Measurements from ENCODE around the gene BUB1. TPM values are rescaled to one million over a fixed set of nuclear protein-coding genes. Genes with fewer than 3 reads are reported as not detected.

Gene BUB1
- total RNA-seq, 1 donor from 2014 or later = 0.66 TPM

GRCh38 chr2:110670826-110671225 is 7.0 kb downstream of the BUB1 start:
- no peaks in the 10 kb centered on the region for H3K27me3 ChIP-seq (ENCODE audit: low read depth)
- H3K4me3 ChIP-seq = no peak overlapping the region
- peaks cover 11% of the 10 kb centered on the region for H3K4me1 ChIP-seq
- intact Hi-C loops (cut with micrococcal nuclease) = no loop called here
- DNase-seq = no peak
- TF ChIP-seq CTCF (IDR thresholded peaks at IDR 0.05; ENCODE audit: borderline replicate concordance) = no peak
- H3K27ac ChIP-seq (replicated peaks) = no peak overlapping the region
- no peaks in the 10 kb centered on the region for H3K9me3 ChIP-seq (replicated peaks)
- H3K36me3 ChIP-seq = no peaks in the 10 kb centered on the region

- intact Hi-C loops (cut with micrococcal nuclease) = no loop called here
- no peaks in the 10 kb centered on the region for H3K36me3 ChIP-seq
- no peak for TF ChIP-seq CTCF (IDR thresholded peaks at IDR 0.05; ENCODE audit: borderline replicate concordance)
These were observed 8.8 kb downstream of the BUB1 start for GRCh38 chr2:110669079-110669478.

GRCh38 chr2:110667071-110667470 is 10.8 kb downstream of the BUB1 start:
- H3K9me3 ChIP-seq (replicated peaks) = no peaks in the 10 kb centered on the region
- DNase-seq = no peak
- H3K36me3 ChIP-seq = no peaks in the 10 kb centered on the region
- TF ChIP-seq CTCF (IDR thresholded peaks at IDR 0.05; ENCODE audit: borderline replicate concordance) = no peak
- intact Hi-C loops (cut with micrococcal nuclease) = no loop called here
- no peaks in the 10 kb centered on the region for H3K4me1 ChIP-seq
- H3K4me3 ChIP-seq = no peak overlapping the region
- H3K27ac ChIP-seq (replicated peaks) = no peak overlapping the region
- no peaks in the 10 kb centered on the region for H3K27me3 ChIP-seq (ENCODE audit: low read depth)

More at GRCh38 chr2:110669079-110669478, 8.8 kb downstream of the BUB1 start:
- Histone ChIP-seq H3K4me3 (no peak overlapping the region), H3K9me3 (replicated peaks) (no peaks in the 10 kb centered on the region), H3K27me3 (ENCODE audit: low read depth) (no peaks in the 10 kb centered on the region), H3K27ac (replicated peaks) (no peak overlapping the region), H3K4me1 (no peaks in the 10 kb centered on the region)
- DNase-seq = no peak

GRCh38 chr2:110664135-110664534 is 13.7 kb downstream of the BUB1 start:
- Histone ChIP-seq H3K4me1 (peaks cover 10% of the 10 kb centered on the region), H3K9me3 (replicated peaks) (no peaks in the 10 kb centered on the region)

GRCh38 chr2:110662560-110662959 is 15.3 kb downstream of the BUB1 start:
- TF ChIP-seq CTCF (IDR thresholded peaks at IDR 0.05; ENCODE audit: borderline replicate concordance) = no peak
- Histone ChIP-seq H3K36me3 (no peaks in the 10 kb centered on the region), H3K4me3 (no peak overlapping the region), H3K27me3 (ENCODE audit: low read depth) (no peaks in the 10 kb centered on the region), H3K4me1 (peaks cover 14% of the 10 kb centered on the region), H3K9me3 (replicated peaks) (no peaks in the 10 kb centered on the region), H3K27ac (replicated peaks) (no peak overlapping the region)
- no peak for DNase-seq
- intact Hi-C loops (cut with micrococcal nuclease) = no loop called here

More at GRCh38 chr2:110664135-110664534, 13.7 kb downstream of the BUB1 start:
- Histone ChIP-seq H3K27me3 (ENCODE audit: low read depth) (no peaks in the 10 kb centered on the region), H3K27ac (replicated peaks) (no peak overlapping the region), H3K36me3 (no peaks in the 10 kb centered on the region), H3K4me3 (no peak overlapping the region)
- no peak for DNase-seq
- intact Hi-C loops (cut with micrococcal nuclease) = no loop called here
- TF ChIP-seq CTCF (IDR thresholded peaks at IDR 0.05; ENCODE audit: borderline replicate concordance) = no peak

GRCh38 chr2:110660558-110660957 is 17.3 kb downstream of the BUB1 start:
- DNase-seq = no peak
- TF ChIP-seq CTCF (IDR thresholded peaks at IDR 0.05; ENCODE audit: borderline replicate concordance) = no peak
- intact Hi-C loops (cut with micrococcal nuclease) = no loop called here
- H3K27ac ChIP-seq (replicated peaks) = no peak overlapping the region
- H3K9me3 ChIP-seq (replicated peaks) = no peaks in the 10 kb centered on the region
- no peaks in the 10 kb centered on the region for H3K36me3 ChIP-seq
- peaks cover 19% of the 10 kb centered on the region for H3K4me1 ChIP-seq
- H3K27me3 ChIP-seq (ENCODE audit: low read depth) = no peaks in the 10 kb centered on the region
- H3K4me3 ChIP-seq = no peak overlapping the region
